ENCODE data around the gene GRB10. TPM values are rescaled to one million over a fixed set of nuclear protein-coding genes. Genes with fewer than 3 reads are reported as not detected.
A peak's percentile ranks its signal among the peaks of the same experiment; 100 is the strongest.
"Not testable (repeated sequence)": the region's sequence is repeated elsewhere in the genome, so short reads cannot be mapped to it uniquely, and the experiment has no call there.

GRB10 gene
- polyA plus RNA-seq, 1 donor, result 16.5 TPM

GRCh38 chr7:50567715-50568261 is 214.9 kb downstream of the GRB10 start:
- no peak for DNase-seq

DNA sequence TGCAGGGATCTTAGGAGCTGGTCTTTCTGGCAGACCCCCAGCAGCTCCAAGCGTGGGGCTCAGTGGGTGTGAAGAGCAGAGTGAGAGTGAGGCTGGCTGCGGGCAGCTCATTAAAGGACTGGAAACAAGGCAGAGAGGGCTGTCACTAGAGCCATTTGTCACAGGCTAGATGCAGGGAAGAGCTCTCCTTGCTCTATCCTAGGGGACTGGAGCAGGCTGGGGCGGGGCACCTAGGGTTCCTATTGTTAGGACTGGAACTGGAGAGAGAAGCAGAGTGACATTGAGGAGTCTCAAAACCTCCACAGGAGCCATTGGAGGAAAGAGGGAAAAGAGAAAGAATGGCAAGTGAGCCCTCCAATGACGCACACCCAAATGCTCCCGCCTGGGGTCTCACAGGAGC is 216.7 kb downstream of the GRB10 start:
- no peak for DNase-seq

- no peak for DNase-seq
Measured at GRCh38 chr7:50565559-50565916, 217.2 kb downstream of the GRB10 start.

GRCh38 chr7:50564640-50565558 is 217.8 kb downstream of the GRB10 start, which contains the start of gene DDC:
TSS of gene DDC (minus strand) at chr7:50565405. CDS start at chr7:50544085, 21,320 bp downstream.
- DNase-seq, result no peak

DNA sequence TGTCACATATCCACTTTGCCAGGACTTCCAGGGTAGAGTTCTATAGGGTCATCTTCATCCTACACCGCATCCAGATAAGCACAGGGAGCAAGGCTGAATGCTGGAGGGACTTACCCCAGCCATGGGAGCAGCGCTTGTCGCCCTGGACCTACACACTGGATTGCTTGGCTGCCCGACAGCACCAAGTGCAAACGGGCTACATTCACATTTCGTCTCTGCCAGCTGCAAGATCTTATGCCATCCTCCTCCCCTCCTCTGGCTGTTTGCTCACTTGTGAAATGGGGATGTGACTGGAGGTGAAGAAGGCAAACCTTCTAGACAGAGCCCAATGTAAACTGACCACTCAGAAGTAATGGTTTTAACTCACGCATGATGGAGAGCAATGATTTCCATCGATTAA is 218.5 kb downstream of the GRB10 start:
- no peak for DNase-seq

GRCh38 chr7:50562136-50562535 is 220.6 kb downstream of the GRB10 start:
- no peak for DNase-seq

GRCh38 chr7:50560865-50561351 is 221.8 kb downstream of the GRB10 start:
- DNase-seq, result no peak

- no peak for DNase-seq
Measured at GRCh38 chr7:50559881-50560280, 222.8 kb downstream of the GRB10 start.

DNA sequence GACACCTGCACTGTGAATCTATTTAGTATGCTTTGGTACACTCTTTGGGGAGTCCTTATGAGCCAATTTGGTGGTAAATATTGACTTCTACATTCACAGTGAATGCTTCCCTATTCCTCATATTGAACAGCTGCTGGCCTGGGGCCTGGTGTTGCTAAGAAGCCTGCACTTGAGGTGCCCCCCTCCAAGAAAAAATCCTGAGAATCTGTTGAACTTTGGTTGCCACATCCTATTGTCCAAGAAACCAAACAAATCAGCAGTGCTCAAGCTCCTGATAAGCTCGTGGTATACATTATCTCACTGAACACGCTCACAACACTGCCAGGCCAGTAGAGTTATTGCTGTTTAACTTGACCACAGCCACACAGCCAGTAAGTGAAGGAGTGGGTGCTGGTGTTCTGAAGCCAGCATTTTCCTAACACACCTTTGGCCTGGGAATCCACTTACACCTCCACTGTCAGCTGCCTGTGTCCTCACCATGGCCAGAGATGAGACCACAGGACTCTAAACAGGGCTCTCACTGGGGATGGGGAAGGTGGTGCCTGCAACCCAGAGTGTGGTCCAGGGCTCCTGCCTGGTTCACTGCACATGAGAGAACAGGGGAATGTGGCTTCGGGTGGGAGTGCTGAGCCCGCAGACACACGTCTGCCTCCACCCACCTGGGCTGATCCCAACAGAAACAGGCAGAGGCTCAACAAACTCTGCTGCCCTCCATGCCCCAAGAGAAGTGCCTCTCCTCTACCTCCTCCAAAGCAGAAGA is 224.2 kb downstream of the GRB10 start:
- DNase-seq, result no peak

GRCh38 chr7:50557099-50557498 is 225.6 kb downstream of the GRB10 start:
- DNase-seq, result no peak

GRCh38 chr7:50556247-50556991 is 226.3 kb downstream of the GRB10 start:
- DNase-seq, result no peak

GRCh38 chr7:50555594-50556140 is 227.0 kb downstream of the GRB10 start:
- no peak for DNase-seq

DNA sequence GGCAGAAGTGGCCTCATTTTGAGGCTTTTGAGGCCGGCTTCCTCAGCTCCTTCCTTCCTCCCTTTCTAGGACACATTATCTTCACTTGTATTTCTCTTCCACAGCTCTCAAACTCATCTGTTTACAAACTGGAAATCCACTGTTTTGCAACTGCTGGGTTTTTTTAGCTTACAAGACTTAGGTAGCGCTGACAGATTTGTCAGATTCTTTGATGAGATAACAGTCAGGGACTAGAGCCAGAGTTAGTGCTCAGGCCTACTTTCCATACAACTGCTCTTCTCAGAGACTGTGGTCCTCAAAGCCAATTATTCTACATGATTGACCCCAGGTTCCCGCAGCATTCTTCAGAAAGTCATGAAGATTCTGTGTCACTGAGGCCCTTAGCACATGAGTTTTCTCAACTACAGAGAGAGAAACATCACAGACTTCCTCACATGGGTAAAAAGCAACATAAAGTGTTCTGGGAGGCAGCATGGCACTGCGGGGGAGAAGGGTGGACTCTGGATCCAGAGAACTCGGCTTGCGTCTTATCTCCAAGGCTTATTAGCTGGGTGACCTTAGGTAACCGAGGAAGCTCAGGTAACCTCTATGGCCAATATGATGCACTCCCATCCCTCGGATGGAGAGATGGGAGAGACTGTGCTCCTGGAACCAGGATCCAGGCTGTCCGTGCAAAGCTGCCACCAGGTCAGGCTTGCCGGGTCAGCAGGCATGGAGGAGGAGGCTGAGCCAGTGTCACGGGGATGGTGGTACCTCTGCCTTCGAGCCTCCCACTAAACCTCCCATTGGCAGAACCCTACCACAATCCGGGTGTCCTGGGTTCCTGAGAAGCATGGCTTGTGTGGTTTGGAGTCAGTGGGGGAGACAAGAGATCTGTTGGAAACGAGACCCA is 228.0 kb downstream of the GRB10 start:
- no peak for DNase-seq

DNA sequence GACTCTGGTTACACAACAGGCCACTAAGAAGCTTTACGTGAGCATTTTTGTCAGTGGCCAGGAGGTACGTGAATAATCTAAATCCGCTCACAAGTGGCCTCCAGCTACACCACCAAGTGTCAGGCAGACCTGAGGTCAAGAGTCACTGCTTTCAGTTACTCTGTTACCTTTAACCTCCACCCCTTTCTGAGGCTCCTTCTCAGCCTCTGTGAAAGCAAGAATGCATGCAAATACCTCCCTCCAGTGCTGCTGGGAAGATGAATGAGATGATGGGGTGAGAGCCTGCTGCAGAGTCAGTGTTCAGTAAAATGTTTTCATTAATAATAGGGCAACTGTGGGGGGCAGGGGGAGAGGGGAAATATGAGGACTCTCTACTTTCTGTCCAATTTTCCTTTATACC is 228.7 kb downstream of the GRB10 start:
- no peak for DNase-seq

GRCh38 chr7:50552921-50553320 is 229.8 kb downstream of the GRB10 start:
- DNase-seq, result peak; percentile 43

- no peak for DNase-seq
Measured at GRCh38 chr7:50552139-50552538, 230.6 kb downstream of the GRB10 start.

GRCh38 chr7:50545613-50546012 is 237.1 kb downstream of the GRB10 start:
- not testable (repeated sequence) for DNase-seq

DNA sequence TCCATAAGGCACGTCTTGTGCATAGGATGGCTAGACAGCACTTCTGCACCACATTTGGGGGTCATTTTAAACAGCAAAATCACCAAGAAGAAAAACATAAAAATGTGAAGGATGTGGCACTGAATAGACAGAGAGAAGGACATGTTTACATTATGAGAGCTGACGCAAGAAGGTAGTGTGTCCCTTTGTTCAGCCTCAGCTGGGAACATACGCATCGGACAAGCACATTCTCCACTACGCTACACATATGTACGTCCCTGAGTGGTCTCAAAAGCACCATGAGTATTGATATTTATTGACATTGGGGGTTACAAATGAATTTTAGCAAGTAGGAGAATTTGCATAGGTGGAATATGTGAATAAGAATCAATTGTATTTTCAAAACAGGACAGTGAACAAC is 237.7 kb downstream of the GRB10 start:
- DNase-seq, result no peak

DNA sequence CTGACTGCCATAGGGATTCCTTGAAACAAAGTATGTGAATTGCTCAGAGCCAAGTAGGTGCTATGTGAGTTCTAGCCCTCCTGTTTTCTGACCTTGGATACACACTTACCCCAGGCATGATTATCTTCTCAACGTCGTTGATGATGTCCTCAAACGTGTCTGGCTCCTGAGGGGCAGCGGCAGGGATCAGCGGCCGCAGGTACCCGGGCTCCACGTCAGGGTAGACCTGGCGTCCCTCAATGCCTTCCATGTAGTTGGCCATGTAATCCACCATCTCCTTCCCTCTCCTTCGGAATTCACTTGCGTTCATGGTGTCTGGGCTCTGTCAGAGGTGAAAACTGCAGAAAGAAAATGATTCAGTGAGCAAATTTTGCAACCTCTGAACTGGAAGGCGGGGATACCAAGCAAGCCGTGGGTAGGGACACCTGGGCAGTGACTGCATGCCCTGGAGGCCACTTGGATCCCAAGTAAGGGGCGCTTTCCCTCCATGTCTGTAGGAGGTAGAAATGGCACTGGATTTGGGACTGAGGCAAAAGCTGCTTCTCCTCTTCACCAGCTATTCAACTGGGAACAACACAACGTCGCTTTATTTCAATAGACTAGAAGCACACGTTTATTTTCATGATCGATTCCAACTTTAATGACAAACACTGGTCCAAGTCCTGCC is 238.8 kb downstream of the GRB10 start:
- no peak for DNase-seq

- DNase-seq, result no peak
Measured at GRCh38 chr7:50542132-50542531, 240.6 kb downstream of the GRB10 start.

Measured in hindlimb muscle (tissue), 1 donor.